ENCODE measurements around the gene FAU. TPM values are rescaled to one million over a fixed set of nuclear protein-coding genes. Genes with fewer than 3 reads are reported as not detected.

Gene FAU
- total and polyA plus RNA-seq, 2 of the 13 experiments (the other 11 are each of a cell fraction or from before 2014, with no cell fraction given): 374 to 869 TPM

DNA sequence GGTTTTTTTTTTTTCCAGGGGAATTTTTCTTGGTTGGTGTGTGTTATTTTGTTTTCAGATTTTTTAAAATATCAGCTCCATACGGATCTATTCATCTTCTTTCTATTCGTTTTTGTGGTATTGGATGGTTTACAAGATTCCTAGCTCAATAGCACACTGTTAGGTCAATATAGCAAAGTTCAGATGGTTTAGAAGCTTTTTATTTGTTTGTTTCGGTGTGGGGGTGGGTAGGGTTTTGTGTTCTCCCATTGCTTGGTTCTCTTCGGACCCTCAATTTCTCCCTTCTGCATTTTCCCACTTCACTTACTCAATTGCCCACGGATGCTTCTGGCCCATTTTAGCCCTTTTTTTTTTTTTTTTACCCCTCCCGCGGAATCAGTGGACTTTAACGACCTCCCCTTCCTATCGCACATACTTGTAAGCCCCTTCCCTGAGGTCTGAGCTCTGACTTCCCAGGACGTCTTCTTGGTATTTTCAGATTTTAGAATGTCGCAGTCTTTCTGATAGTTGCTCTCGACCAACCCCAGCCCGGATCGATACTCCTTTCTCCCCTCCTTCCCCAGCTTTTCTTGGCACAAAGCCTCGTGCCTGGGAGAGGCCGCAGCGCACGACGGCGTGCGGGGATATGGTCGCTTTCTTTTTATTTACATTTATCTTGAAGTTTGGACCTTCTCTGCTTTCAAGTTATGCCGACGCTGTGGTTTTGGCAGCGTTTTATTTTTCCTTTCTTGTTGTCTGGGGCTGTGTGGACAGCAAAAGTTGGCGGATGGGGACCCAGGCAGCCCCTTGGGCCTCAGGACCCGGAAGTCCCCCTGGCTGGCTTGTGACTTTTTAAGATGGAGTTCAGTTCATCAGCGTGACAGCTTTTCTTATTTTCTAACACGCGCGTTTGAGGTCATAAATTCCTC is 43.7 kb upstream of the FAU start (continued):
- TF ChIP-seq GRHL1 (CRISPR knock-in tag; conservative IDR thresholded peaks at IDR 0.05) (no peak), ZMYM2 (CRISPR knock-in tag; IDR thresholded peaks at IDR 0.05) (no peak), E2F5 (CRISPR knock-in tag; conservative IDR thresholded peaks at IDR 0.05) (no peak), ZNF598 (CRISPR knock-in tag; IDR thresholded peaks at IDR 0.05; ENCODE audit: borderline replicate concordance) (no peak), MAZ (IDR thresholded peaks at IDR 0.05; ENCODE audit: borderline replicate concordance, low read depth, low read length) (no peak), MAZ (CRISPR knock-in tag; IDR thresholded peaks at IDR 0.05; ENCODE audit: low read depth) (no peak), MAFF (IDR thresholded peaks at IDR 0.05; ENCODE audit: low read depth, low read length) (peak; percentile 43), ZFP90 (CRISPR knock-in tag; IDR thresholded peaks at IDR 0.05; ENCODE audit: borderline replicate concordance) (no peak), RARA (CRISPR knock-in tag; IDR thresholded peaks at IDR 0.05) (peak; percentile 54), ZSCAN20 (CRISPR knock-in tag; IDR thresholded peaks at IDR 0.05; ENCODE audit: borderline replicate concordance) (no peak), PLRG1 (conservative IDR thresholded peaks at IDR 0.05) (no peak), ZNF234 (CRISPR knock-in tag; conservative IDR thresholded peaks at IDR 0.05) (no peak), PPARG (CRISPR knock-in tag; conservative IDR thresholded peaks at IDR 0.05) (0 out of 2 replicates have a peak, but pooled peaks have one; percentile 15), ZNF33A (CRISPR knock-in tag; IDR thresholded peaks at IDR 0.05; ENCODE audit: borderline replicate concordance) (peak; percentile 59; the same call in 1 of the 2 replicates), SCMH1 (CRISPR knock-in tag; IDR thresholded peaks at IDR 0.05; ENCODE audit: borderline replicate concordance) (no peak), ZNF558 (CRISPR knock-in tag; IDR thresholded peaks at IDR 0.05; ENCODE audit: borderline replicate concordance) (no peak), PRDM10 (CRISPR knock-in tag; IDR thresholded peaks at IDR 0.05; ENCODE audit: low read depth) (peak; percentile 83; the same call in 1 of the 2 replicates), MAF1 (CRISPR knock-in tag; IDR thresholded peaks at IDR 0.05; ENCODE audit: borderline replicate concordance) (no peak)
- TF ChIP-seq, protein P1, sequence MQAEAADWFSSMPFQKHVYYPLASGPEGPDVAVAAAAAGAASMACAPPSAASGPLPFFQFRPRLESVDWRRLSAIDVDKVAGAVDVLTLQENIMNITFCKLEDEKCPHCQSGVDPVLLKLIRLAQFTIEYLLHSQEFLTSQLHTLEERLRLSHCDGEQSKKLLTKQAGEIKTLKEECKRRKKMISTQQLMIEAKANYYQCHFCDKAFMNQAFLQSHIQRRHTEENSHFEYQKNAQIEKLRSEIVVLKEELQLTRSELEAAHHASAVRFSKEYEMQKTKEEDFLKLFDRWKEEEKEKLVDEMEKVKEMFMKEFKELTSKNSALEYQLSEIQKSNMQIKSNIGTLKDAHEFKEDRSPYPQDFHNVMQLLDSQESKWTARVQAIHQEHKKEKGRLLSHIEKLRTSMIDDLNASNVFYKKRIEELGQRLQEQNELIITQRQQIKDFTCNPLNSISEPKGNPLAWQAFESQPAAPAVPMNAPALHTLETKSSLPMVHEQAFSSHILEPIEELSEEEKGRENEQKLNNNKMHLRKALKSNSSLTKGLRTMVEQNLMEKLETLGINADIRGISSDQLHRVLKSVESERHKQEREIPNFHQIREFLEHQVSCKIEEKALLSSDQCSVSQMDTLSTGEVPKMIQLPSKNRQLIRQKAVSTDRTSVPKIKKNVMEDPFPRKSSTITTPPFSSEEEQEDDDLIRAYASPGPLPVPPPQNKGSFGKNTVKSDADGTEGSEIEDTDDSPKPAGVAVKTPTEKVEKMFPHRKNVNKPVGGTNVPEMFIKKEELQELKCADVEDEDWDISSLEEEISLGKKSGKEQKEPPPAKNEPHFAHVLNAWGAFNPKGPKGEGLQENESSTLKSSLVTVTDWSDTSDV (CRISPR knock-in tag; IDR thresholded peaks at IDR 0.05): no peak

Measured in HepG2 (cell line).